Gastrocnemius medialis (tissue), 4 donors: ENCODE data around the gene RAB10.

Experiments
- CTCF ChIP-seq, 5 experiments: fragments of 450-650 bp in 3 of 5; fragments of 200-600 bp in 2 of 5; sonication (generic) in 2 of 5; IDR thresholded peaks in 4 of 5; conservative IDR thresholded peaks in 1 of 5; 1 replicate in 4 of 5; 2 replicates in 1 of 5; pipeline ENCODE4 v1.5.1; 2016 to 2019; ENCODE audit warnings: antibody characterized with exemption in 5 of 5, mild to moderate bottlenecking in 3 of 5, moderate library complexity in 3 of 5
- POLR2A ChIP-seq, 2 donors: fragments of 450-650 bp; IDR thresholded peaks; one replicate each; pipeline ENCODE4 v1.6.1; 2017; ENCODE audit warnings: antibody characterized with exemption in 2 of 2, mild to moderate bottlenecking in 2 of 2, moderate library complexity in 2 of 2

- TF ChIP-seq CTCF (IDR thresholded peaks at IDR 0.05 in 4 of 5, conservative IDR thresholded peaks at IDR 0.05 in 1 of 5) = no peak
- no peak for TF ChIP-seq POLR2A (IDR thresholded peaks at IDR 0.05)
These were observed 141.8 kb downstream of the RAB10 start for GRCh38 chr2:26175466-26176278.
